ENCODE measurements around the gene MRM1.

The MRM1 gene

GRCh38 chr17:36594626-36595401, 6.6 kb upstream of the MRM1 start:
- TF ChIP-seq, protein P1, sequence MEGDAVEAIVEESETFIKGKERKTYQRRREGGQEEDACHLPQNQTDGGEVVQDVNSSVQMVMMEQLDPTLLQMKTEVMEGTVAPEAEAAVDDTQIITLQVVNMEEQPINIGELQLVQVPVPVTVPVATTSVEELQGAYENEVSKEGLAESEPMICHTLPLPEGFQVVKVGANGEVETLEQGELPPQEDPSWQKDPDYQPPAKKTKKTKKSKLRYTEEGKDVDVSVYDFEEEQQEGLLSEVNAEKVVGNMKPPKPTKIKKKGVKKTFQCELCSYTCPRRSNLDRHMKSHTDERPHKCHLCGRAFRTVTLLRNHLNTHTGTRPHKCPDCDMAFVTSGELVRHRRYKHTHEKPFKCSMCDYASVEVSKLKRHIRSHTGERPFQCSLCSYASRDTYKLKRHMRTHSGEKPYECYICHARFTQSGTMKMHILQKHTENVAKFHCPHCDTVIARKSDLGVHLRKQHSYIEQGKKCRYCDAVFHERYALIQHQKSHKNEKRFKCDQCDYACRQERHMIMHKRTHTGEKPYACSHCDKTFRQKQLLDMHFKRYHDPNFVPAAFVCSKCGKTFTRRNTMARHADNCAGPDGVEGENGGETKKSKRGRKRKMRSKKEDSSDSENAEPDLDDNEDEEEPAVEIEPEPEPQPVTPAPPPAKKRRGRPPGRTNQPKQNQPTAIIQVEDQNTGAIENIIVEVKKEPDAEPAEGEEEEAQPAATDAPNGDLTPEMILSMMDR (IDR thresholded peaks at IDR 0.05; ENCODE audit: extremely low read depth, missing control alignments), result no peak
- DNase-seq (ENCODE audit: low spot score), result no peak

DNA sequence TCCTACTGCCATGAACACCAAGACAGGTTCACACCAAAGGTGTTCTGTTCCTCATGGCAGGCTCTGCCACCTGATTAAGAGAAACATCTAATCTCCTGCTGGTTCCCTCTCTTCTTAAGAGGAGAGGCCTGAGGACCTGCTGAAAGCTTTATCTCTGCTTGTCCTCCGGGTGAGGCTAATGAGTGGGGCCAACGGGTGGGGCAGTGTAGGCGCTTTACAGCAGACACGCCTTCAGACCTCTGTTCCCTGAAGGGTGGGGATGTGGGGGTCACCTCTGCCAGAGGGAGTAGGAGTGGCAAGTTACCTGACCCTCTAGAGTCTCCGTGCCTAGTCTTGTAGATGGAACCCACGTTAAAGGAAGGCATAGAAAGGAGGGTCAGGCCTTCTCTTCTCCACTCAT, 4.2 kb upstream of the MRM1 start:
- TF ChIP-seq, protein P1 (IDR thresholded peaks at IDR 0.05; ENCODE audit: extremely low read depth, missing control alignments), result no peak
- no peak for DNase-seq (ENCODE audit: low spot score)

DNA sequence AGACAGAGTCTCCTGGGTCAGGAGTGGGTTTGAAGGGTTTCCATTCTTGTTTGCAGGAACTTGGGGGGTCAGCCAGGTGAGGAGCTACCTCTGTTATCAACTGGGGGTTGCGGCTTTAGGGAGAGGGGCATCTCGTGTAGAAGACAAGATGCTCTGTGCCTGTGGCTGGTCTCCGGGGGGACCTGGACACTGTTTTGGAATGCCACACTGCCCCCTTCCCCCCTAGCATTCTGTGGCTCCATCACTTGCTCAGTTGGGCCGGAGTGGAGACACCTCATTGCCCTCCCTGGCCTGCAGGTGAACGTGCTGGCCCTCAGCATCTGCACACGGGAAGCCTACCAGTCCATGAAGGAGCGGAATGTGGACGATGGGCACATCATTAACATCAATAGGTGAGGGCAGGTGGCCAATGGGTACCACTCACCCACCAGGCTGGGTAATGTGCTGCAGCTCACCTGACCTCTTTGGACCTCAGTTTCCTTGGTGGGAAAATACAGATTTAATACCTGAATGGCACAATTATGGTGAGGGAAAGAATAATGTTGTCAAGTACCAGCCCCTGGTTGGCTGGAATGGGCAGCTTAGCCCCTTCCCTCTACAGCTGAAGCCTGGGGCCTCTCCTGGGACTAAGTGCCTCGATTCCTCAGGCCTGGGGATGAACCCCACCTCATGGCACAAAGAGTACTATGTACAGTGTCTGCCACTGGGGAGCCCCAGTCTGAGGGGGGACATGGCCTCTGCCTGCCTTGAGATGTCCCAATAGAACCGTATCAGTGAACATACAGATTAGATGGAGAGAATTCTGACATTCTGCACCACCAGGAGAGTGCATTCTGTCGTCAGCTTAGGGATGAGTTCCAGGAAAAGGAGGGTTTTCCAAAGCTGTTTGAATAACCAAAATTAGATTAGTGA, 3.3 kb upstream of the MRM1 start:
- DNase-seq (ENCODE audit: low spot score), result no peak
- TF ChIP-seq, protein P1 (IDR thresholded peaks at IDR 0.05; ENCODE audit: extremely low read depth, missing control alignments), result no peak

DNA sequence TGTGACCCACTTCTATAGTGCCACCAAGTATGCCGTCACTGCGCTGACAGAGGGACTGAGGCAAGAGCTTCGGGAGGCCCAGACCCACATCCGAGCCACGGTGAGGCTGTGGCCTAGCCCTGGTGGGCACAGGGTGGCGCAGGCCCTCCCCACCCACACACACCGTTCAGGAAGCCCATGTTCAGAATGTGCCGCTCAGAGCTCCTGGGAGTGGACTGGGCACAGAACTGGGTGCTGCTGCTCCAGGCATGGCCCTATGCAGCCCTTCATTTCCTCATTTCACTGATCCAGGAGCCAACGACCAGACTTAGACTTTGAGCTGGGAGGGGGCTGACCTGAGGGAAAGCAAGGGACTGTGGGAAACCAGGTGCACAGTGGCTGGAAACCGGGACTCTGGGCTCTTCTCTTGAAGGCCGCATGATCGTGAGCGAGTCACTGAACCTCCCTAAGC, 2.4 kb upstream of the MRM1 start:
- TF ChIP-seq, protein P1 (IDR thresholded peaks at IDR 0.05; ENCODE audit: extremely low read depth, missing control alignments), result no peak

GRCh38 chr17:36599546-36600250, 1.7 kb upstream of the MRM1 start:
- TF ChIP-seq, protein P1 (IDR thresholded peaks at IDR 0.05; ENCODE audit: extremely low read depth, missing control alignments), result no peak
- DNase-seq (ENCODE audit: low spot score), result no peak

More for the DNA sequence above, 2.4 kb upstream of the MRM1 start:
- DNase-seq (ENCODE audit: low spot score), result no peak

GRCh38 chr17:36600465-36600864, 918 bp upstream of the MRM1 start:
- no peak for DNase-seq (ENCODE audit: low spot score)
- TF ChIP-seq, protein P1 (IDR thresholded peaks at IDR 0.05; ENCODE audit: extremely low read depth, missing control alignments), result no peak
